GM12891 (cell line): ENCODE measurements around the gene AANAT.

Experiments used
- POLR2AphosphoS5 ChIP-seq: IDR thresholded peaks from 2 replicates; pipeline ENCODE4 v1.6.1; 2011; ENCODE audit warnings: low read depth, low read length, control low read depth
- SPI1 ChIP-seq: IDR thresholded peaks from 2 replicates; pipeline ENCODE4 v1.6.1; 2011; ENCODE audit warnings: low read depth, low read length, control low read depth
- TAF1 ChIP-seq: IDR thresholded peaks from 2 replicates; pipeline ENCODE4 v1.6.1; 2011; ENCODE audit warnings: low read depth, low read length, control low read depth

GRCh38 chr17:76434870-76435269 is 32.5 kb upstream of the AANAT start:
- TF ChIP-seq POLR2AphosphoS5 (no peak), SPI1 (no peak), TAF1 (no peak)
